HG02973 (cell line): ENCODE measurements around the gene ITPR2.

ENCODE experiments used
- ATAC-seq: cut with Tn5 transposase; IDR thresholded peaks from one replicate; pipeline ENCODE4 v1.9.1; 2021; ENCODE audit warnings: moderate library complexity; ENCODE audit not compliant: unreplicated experiment

ITPR2 gene

GRCh38 chr12:26534071-26534470, 298.9 kb downstream of the ITPR2 start:
- ATAC-seq, result no peak

GRCh38 chr12:26533211-26533610, 299.8 kb downstream of the ITPR2 start:
- no peak for ATAC-seq

GRCh38 chr12:26530461-26530860, 302.5 kb downstream of the ITPR2 start:
- no peak for ATAC-seq

- ATAC-seq, result no peak
These were observed 304.1 kb downstream of the ITPR2 start for GRCh38 chr12:26528943-26529342.

GRCh38 chr12:26527682-26528081, 305.3 kb downstream of the ITPR2 start:
- ATAC-seq, result no peak

GRCh38 chr12:26524862-26525465, 308.0 kb downstream of the ITPR2 start:
- no peak for ATAC-seq

GRCh38 chr12:26523708-26524150, 309.3 kb downstream of the ITPR2 start:
- no peak for ATAC-seq

- no peak for ATAC-seq
These were observed 312.1 kb downstream of the ITPR2 start for GRCh38 chr12:26520869-26521268.

GRCh38 chr12:26520109-26520508, 312.9 kb downstream of the ITPR2 start:
- ATAC-seq, result no peak

- no peak for ATAC-seq
These were observed 313.5 kb downstream of the ITPR2 start for GRCh38 chr12:26519462-26519861.

- ATAC-seq, result peak; percentile 74
These were observed 315.7 kb downstream of the ITPR2 start for GRCh38 chr12:26517320-26517719.

- no peak for ATAC-seq
These were observed 318.6 kb downstream of the ITPR2 start for GRCh38 chr12:26514364-26514763.

GRCh38 chr12:26513363-26514043, 319.5 kb downstream of the ITPR2 start:
- no peak for ATAC-seq

GRCh38 chr12:26512213-26512612, 320.8 kb downstream of the ITPR2 start:
- no peak for ATAC-seq

- ATAC-seq, result no peak
These were observed 322.7 kb downstream of the ITPR2 start for GRCh38 chr12:26510354-26510674.

- ATAC-seq, result no peak
These were observed 325.4 kb downstream of the ITPR2 start for GRCh38 chr12:26507613-26508012.

GRCh38 chr12:26499979-26500640, 332.9 kb downstream of the ITPR2 start:
- no peak for ATAC-seq

GRCh38 chr12:26496170-26496569, 336.8 kb downstream of the ITPR2 start:
- ATAC-seq, result no peak

GRCh38 chr12:26493656-26494055, 339.3 kb downstream of the ITPR2 start:
- ATAC-seq, result no peak

GRCh38 chr12:26492406-26492805, 340.6 kb downstream of the ITPR2 start:
- ATAC-seq, result no peak

- no peak for ATAC-seq
These were observed 343.1 kb downstream of the ITPR2 start for GRCh38 chr12:26489908-26490307.

- no peak for ATAC-seq
These were observed 344.6 kb downstream of the ITPR2 start for GRCh38 chr12:26488351-26488750.
